H54 (cell line): Measurements from ENCODE around the gene KRT83.

Experiments
- DNase-seq: peaks from one replicate; pipeline ENCODE4 v3.0.0; 2011; ENCODE audit warnings: low spot score, mixed read lengths; ENCODE audit not compliant: insufficient read length
- FAIRE-seq: peaks from 3 replicates; lab custom pipeline; 2011; peaks lifted over from hg19 to GRCh38; lab: Jason Lieb, UNC
- POLR2A ChIP-seq: IDR thresholded peaks from 2 replicates; pipeline ENCODE4 v1.6.1; 2011; ENCODE audit warnings: low read depth, mild to moderate bottlenecking, low read length

Gene KRT83

GRCh38 chr12:52268212-52268611, 53.0 kb downstream of the KRT83 start:
- peak; percentile 67 for DNase-seq
- FAIRE-seq = peak; percentile 82
- TF ChIP-seq POLR2A = no peak

GRCh38 chr12:52267699-52268098, 53.5 kb downstream of the KRT83 start:
- no peak for DNase-seq
- TF ChIP-seq POLR2A = no peak
- no peak for FAIRE-seq

GRCh38 chr12:52267266-52267665, 53.9 kb downstream of the KRT83 start:
- TF ChIP-seq POLR2A = no peak
- no peak for DNase-seq
- no peak for FAIRE-seq

GRCh38 chr12:52266514-52266913, 54.7 kb downstream of the KRT83 start:
- FAIRE-seq (no peak), DNase-seq (no peak)
- no peak for TF ChIP-seq POLR2A

- no peak for TF ChIP-seq POLR2A
- FAIRE-seq = no peak
- DNase-seq = no peak
These were observed 56.8 kb downstream of the KRT83 start for GRCh38 chr12:52264435-52264825.
